Measurements from ENCODE around the gene XXYLT1.
"Not testable (repeated sequence)": the region's sequence is repeated elsewhere in the genome, so short reads cannot be mapped to it uniquely, and the experiment has no call there.

Gene XXYLT1

DNA sequence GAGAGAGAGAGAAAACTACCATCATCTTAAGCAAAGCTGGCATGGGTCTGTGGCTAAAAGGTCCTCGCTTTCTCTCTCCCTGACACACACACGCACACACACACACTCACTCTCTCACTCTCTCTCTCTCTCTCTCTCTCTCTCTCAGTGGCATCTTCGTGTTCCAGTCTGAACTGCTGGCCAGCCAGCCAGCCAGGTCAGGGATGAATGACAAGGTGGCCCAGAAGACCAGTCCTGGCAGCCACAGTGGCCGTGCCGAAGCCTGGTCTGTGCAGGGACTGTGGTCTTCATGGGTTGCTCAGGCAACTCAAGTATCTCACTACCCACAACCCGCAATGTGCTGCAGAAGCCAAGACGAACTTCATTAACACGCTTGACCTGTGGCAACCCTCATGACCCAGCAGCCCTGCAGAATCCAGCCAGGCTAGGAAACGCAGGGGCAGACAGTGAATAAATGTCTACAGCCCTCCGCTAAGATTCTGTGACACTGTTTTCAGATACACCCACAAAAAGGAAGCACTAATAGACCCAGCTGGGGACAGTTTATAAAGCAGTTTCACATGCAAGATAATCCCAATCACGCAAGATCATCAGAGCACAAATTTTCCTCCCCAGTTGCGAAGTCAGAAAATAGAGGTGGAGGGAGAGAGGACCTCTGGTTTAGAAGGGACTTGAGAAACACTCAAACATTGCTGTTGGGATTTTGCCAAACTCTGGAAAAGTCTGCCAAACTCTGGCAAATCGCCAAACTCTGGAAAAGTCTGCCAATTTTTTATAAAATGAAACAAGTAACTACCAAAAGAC lies 66.4 kb downstream of the XXYLT1 start:
- DNase-seq: peak; percentile 54

DNA sequence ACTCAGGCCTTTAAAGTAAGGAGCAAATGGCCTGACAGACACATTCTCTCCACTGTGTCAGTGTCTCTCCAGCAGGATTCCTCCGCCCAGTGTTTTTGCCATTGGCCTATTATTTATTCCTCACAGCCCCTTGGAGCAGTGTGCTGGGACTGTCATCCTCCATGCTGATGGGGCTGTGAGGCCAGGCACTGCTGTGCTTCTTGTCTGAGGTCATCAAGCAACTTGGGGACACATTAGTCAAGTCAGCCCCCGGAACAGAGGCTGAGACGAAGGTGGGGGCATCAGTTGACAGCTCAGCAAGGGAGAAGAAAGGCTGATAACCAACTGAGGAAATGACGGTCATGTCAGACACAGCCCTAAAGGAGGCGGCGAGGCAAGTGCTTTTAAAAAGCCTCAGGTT lies 67.4 kb downstream of the XXYLT1 start:
- peak; percentile 61 for DNase-seq

DNA sequence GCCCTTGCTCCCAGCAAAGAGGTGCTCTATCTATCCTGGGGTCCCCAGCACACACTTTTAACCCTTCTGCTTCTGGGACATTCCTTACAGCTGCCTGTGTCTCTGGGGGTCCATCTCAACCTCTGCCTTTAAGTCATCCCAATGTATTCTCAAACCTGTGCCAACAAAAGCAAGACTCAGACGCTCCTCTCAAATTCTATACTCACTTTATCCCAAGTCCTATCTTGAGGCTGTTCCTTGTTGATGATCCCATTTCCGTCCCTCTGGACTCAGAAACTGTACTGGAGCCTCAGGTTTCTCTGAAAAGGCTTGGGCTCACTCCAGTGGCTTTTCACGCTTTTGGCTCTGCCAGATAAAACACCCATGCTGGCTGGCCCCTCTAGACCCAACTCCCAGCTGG lies 69.7 kb downstream of the XXYLT1 start:
- DNase-seq: no peak

DNA sequence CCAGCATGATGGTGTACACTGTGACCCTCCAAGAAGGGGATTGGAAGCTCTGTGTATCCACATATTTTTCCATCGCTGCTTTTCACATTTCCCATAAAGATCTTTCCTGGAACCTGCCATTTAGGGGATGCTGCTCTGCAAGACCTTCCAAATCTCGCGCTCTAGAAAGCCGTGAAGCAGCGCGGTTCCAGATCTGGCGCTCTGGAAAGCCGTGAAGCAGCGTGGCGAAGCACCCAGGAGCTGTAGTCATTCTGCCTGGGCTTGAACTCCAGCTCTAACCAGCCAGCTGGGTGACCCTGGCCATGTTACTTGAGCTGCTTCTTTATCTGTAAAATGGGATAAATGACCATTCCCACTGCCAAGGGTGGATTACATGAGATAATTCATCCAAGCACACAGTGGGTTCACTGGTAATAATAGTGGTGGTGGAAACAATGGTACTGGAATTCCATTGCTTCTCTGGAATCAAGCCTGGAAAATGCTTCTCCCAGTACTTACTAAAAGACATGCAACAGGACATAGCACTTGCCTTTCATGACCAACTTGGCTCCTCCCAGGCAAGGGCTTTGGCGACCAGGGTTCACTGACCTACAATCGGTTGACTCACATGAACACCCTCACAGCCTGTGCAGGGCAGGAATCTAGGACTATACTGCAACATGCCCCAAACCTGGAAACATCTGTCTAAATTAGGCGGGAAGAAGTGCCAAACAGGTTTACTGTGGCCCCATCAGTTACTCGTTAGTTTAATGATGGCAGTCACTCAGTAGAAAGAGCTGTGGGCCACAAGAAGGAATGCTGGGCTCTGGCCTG lies 70.7 kb downstream of the XXYLT1 start:
- DNase-seq: peak; percentile 52

DNA sequence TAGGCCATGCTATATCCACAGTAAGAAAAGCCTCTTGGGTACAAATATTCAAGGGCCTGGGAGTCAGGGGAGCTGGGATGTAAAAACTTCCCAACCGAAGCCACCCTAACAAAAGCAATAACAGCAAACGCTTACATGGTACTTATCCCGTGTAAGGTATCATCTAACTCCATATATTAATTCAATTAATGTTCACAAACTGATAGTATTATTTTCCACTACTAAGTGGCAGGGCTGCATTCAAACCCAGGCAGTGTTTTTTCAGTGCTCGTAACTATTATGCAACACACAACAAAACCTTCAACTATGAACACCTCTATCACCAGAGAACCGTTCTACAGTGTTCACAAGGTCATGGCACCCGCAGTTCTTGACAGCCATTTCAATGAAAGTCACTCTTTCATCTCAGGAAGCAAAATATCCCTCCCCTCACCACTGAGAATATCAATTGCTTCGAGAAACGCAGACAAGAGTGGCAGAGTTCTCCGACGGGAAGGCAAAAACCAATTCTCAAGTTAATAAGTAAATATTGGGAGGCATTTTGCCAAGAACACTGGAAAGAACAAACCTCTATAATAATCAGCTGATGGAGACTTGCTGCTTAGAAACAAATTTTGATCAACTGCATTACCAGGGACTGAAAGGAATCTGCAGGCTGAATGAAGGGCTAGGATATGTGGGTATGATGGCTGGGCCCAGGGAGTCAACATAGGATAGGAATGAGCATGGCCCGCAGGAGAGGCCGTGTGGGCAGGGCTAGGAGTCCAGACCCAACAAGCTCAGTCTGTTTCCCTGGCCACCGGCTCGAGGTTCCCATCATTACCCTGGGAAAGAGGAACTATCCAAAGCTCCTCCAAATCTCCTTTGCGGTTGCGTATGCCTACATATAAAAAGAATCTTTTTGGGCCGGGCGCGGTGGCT lies 72.3 kb downstream of the XXYLT1 start:
- peak; percentile 44 for DNase-seq

DNA sequence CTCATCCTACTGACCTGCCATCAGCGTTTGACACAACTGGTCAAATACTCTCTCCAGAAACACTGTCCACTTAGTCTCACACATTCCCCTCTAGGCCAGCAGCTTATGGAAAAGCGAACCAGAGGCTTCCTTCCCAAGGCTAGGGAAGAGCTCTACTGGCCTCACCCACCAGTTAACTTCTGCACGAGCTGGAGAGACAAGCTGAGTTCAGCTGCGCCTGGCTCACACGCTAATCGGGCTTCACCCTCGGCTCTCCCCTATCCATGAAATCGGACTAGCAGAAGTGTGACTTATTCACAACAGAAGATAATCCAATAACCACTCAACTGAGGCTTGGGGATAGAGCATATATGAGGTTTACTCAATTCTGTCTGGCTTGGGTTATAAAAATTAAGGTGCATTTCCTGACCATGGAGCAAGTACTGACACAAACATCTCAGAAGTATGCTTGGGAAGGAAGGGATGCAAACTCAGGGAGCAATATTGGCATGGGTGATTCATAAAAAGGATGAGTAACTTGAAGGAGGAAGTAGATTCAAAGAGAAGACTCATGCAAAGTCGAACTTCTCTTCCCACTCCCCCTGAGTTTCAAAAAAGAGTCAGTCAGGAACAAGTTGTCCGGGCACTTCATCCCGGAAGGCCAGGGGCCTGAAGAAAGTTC lies 73.1 kb downstream of the XXYLT1 start:
- DNase-seq: no peak

DNA sequence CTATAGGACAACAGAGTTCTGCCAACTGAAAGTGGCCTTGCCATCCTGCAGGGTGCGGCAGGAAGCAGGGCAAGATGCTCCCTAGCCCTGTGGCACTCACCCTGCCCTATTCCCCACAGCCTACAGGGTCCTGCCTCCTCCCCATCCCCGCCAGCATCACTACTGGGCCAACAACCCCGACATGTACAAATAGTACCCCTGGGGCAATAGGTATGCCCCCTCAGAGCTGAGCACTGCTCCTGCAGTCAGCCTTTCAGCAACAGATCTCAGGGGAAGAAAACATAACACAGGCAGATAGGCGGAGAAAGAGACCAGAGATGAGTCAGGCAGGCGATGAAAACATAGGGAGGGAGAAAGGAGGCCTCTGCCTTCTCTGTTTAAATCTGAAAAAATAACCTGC lies 74.7 kb downstream of the XXYLT1 start:
- peak; percentile 28 for DNase-seq

DNA sequence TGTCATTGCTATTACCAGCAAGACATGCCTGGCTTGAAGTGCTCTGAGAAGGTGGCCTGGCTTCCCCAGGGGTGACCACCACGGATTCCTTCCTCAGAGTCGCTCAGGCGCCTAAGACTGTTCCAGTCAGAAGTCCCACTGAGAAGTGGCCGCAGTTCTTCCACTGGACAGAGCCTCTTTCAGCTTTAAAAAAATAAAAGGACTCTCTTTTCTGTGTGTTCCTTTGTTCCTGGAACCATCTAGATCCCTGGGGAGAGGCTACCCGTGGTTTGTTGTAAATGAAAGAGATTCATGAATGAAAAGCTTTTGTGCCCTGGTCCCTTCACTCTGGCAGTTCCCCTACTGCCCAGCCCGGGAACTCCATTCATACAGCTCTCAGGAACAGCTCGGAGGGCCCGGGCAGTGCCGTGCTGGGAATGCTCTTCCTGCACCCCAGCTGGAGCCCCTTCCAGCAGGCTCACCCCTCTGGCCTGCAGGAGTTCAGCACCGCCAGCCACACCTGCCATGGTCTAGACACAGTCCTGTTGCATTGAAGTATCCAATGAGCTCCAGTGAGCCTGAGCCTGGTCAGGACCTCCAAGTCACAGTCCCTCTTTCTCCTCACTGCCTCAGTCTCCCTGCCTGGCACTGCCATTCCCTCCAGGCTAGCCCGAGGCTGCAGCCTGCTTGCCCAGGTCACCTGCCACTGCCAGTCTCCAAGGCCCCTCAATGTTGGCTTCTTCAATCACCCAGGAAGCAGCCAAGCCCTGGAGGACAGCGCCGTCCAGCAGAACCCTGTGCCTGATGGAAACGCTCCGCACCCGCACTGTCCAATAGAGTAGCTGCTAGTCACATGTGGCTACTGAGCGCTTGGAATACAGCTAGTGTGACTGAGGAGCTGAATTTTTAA lies 75.4 kb downstream of the XXYLT1 start:
- peak; percentile 49 for DNase-seq

DNA sequence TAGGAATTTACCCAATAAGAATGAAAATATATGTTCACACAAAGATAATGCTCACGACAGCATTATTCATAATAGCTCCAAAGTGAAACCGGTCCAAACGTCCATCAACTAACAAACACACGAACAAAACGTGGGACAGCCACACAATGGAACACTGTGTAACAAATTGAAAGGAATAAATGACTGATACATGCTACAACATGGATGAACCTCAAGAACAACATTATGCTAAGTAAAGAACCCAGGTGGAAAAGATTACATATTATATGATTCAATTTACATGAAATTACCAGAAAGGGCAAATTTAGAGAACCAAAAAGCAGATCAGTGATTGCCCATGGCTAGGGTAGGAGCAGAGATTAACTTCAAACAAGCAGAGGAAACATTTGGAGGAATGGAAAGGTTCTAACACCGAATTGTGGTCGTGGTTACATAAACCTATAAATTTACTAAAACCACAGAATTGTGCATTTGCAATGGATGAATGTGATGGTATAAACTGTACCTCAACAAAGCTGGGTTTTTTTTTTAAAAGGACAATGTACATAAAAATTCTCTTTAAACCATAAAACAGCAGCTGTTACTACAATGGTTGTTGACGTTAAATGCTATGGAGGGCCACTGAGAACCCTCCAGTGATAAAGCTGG lies 76.3 kb downstream of the XXYLT1 start:
- peak; percentile 53 for DNase-seq

DNA sequence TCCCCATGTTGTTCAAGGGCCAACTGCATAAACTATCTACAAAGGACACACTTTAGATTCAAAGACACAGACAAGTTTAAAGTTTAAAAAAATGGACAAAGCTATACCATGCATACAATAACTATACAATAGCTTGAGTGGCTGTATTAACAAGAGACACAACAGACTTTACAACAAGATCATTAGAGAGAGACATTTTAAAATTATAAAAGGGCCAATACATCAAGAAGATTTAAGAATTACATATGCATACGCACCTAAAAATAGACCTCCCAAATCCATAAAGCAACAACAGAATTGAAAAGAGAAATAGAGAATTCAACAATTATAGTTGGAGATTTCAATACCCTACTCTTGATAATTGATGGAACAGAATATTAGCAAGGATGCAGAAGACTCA lies 79.4 kb downstream of the XXYLT1 start:
- no peak for DNase-seq

DNA sequence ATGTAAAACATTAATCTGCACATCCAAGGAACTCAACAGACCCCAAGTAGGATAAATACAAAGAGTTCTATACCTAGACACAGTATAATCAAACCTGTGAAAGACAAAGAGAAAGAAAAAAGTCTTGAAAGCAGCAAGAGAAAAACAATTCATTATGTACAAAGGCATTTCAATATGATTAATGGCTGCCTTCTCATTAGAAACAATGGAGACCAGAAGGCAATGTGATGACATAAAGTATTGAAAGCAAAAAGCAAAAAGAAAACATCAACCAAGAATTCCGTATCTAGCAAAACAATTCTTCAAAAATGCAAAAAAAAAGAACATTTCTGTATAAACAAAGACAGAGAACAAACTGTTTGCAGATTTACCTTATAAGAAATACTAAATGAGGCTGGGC lies 81.1 kb downstream of the XXYLT1 start:
- DNase-seq: no peak

DNA sequence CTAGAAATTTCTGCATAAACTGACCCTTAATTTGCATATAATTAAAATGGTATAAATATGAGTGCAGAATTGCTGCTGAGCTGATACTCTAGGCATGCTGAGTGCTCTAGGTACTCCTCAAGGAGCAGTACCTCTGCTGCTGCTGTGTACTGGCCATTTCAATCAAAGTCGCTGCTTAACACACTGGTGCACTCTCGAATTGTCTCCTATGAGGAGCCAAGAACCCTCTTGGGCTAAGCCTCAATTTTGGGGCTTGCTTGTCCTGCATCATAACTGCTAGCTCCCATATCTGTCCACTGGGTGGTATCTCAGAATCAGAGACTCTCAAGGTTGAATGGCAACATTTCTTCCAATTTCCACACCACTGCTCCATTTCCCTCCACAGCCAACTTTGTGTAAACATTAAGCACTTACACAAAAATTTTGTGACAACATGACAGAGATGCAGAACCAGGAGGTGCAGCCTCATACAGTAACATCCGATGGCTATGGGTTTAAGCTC lies 82.5 kb downstream of the XXYLT1 start:
- no peak for DNase-seq

DNA sequence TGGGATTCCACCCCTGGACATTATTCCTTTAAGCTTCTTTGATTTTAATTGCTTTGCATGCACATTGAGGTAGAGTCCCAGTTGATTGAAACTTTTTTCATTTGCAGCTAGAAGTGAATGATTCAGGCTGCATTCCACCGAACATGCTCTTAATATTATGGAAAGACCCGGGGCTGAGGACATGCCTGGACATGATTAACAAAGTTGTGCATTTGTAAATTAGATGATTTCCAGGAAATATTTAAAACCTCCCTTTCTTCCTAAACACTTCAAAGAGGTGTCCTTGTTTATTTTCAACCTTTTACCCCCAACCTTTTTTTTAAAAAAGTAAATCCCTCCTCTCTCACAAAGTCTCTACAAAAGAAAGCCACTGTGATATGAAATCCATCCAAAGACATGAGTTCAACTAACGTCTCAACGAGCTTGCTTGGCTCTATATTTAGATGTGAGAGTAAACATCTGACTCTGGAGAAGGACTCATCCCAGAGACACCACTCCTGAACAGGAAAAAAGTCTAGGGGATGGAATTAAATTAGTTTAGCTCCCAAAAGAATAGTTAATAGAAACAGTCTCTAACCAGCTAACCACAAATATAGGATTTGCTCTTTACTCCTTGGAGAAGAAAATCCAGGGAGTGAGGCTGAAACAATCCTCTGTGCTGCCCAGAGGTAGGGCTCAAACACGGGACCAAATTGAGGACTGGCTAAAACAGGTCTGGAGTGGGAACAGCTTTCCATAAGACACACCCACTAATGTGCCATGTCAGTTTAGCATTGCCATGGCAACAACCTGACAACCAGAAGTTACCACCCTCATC lies 83.1 kb downstream of the XXYLT1 start:
- no peak for DNase-seq

DNA sequence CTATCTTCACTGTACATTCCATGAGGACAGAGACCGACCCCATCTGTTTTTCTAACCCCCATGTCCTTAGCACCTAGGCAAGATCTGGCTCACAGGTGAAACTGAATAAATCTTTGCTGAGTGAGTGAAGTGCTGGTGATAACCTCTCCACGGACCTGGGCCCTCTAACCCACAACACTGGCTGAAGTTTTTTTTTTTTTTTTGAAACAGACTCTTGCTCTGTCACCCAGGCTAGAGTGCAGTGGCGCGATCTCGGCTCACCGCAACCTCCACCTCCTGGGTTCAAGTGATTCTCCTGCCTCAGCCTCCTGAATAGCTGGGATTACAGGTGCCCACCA lies 84.3 kb downstream of the XXYLT1 start:
- DNase-seq: not testable (repeated sequence)

DNA sequence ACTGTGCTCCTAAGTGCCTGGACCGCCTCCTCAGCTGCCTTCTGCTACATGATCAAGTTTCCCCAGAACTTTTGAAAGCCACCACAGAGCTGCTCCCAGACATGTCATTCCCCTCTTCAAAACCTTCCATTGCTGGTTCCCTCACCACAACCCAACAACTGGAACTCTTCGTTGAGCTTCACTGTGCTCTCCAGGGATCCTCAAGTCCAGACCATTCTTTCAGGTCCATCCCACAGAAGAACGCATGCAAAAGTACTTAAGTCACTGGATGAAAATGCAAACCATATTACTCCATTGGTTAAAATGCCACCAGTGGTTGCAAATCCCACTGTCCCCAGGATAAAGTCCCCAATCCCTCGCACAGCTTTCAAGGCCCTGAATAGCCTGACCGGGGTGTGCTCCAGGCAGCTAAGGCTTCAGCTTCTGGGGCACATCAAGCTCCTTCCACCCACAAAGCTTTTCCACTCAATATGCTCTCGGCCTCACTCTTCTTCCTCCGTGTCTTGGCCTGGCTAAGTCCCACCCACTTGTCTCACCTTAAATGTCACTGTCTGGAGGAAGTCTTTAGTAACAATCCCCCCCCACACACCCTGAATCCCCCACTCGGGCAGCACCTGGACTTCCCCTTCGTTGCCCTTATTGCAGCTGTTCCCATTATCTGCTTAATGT lies 84.8 kb downstream of the XXYLT1 start:
- DNase-seq: peak; percentile 66

DNA sequence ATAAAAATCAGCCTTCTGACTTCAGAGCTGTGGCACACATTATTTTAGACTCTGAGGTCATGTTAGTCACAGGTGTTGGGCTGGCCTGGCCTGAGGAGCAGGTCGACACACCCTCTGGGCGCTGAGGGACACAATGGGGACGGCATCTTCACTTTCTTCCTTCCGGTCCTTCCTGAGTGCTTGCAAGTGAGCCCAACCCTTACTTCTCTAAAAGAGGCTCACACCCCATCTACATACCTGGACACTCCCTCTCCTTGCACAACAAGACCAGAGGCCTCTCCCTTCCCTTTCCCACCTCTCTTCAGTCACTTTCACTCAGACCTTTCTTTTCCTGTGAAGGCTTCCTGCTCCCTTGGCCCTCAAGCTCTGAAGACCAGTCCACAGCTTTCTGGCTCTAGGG lies 85.4 kb downstream of the XXYLT1 start:
- DNase-seq: no peak

DNA sequence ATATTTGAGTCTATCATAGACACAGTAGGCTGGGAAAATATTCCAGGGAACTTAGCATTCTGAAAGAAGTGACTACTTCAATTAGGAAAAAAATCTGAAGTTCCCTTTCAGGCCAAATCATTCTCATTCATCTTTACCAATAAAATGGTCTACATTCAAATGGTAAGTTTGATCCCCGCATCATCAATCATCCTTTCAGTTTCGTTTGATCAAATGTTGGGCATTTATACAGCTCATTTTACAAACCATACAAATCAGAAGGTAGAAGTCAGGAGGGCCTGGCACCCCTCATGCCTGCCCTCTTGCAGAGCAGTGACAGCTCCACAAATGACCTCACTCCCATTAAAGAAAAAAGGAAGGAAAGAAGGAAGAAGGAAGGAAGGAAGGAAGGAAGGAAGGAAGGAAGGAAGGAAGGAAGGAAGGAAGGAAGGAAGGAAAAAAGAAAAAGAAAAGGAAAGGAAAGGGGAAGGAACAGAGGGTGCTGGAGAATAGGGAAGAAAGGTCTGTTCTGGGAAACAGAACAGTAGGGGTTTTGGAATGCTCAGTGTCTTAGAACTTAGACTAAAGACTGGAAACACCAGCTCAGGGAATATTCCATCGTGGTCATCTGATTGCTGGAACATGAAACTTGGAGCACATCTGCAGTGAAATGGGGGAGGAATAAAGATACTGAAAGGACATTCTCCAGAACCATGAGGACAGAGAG lies 86.1 kb downstream of the XXYLT1 start:
- DNase-seq: no peak

DNA sequence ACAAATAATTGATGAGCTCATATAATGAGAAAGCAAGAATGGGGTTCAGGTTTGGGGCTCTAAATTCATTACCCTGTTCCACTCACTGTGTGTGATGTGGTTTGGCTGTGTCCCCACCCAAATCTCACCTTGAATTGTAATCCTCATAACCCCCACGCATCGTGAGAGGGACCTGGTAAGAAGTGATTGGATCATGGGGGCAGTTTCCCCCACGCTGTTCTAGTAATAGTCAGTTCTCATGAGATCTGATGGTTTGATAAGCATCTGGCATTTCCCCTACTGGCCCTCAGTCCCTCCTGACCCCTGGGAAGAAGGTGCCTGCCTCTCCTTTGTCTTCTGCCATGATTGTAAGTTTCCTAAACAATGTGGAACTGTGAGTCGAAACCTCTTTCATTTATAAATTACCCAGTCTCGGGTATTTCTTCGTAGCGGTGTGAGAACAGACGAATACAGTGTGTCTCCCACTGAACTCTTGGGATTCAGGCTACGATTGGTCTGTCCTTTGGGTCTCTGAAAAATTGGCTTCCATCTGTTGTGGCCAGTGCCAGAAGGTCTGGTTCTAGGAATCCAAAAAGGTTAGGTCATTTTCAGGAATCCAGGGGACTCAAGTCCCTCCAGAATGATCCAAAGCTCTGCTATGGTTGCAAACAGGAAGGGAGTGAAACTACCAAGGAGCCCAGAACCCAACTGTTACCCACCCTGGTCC lies 87.7 kb downstream of the XXYLT1 start:
- DNase-seq: peak; percentile 75
